ENCODE results near the gene B3GALT4. TPM values are rescaled to one million over a fixed set of nuclear protein-coding genes. Genes with fewer than 3 reads are reported as not detected.

The B3GALT4 gene
- total and polyA plus RNA-seq, 2 of the 13 experiments (the other 11 are each of a cell fraction or from before 2014, with no cell fraction given): 0.04 to 0.27 TPM

GRCh38 chr6:33248932-33249731 is 27.8 kb upstream of the B3GALT4 start (continued):
- TF ChIP-seq ZNF878 (CRISPR knock-in tag; IDR thresholded peaks at IDR 0.05) (no peak), SMARCE1 (IDR thresholded peaks at IDR 0.05; ENCODE audit: borderline replicate concordance) (no peak), KDM5B (CRISPR knock-in tag; IDR thresholded peaks at IDR 0.05; ENCODE audit: borderline replicate concordance) (no peak; the same call in 1 of the 2 replicates), SIX1 (CRISPR knock-in tag; IDR thresholded peaks at IDR 0.05; ENCODE audit: borderline replicate concordance) (peak; percentile 58; the same call in 1 of the 2 replicates), KAT8 (CRISPR knock-in tag; IDR thresholded peaks at IDR 0.05) (peak; percentile 80), ZNF710 (CRISPR knock-in tag; IDR thresholded peaks at IDR 0.05; ENCODE audit: borderline replicate concordance) (peak; percentile 80; the same call in 1 of the 2 replicates), ZNF616 (CRISPR knock-in tag; IDR thresholded peaks at IDR 0.05; ENCODE audit: low read depth) (peak; percentile 31; the same call in 1 of the 2 replicates), ZBTB49 (CRISPR knock-in tag; IDR thresholded peaks at IDR 0.05; ENCODE audit: borderline replicate concordance) (0 out of 2 replicates have a peak, but pooled peaks have one; percentile 37), ETS1 (CRISPR knock-in tag; IDR thresholded peaks at IDR 0.05) (no peak; the same call in 1 of the 2 replicates), BATF2 (CRISPR knock-in tag; IDR thresholded peaks at IDR 0.05) (no peak), ZNF672 (CRISPR knock-in tag; IDR thresholded peaks at IDR 0.05) (no peak), HIVEP1 (CRISPR knock-in tag; IDR thresholded peaks at IDR 0.05) (no peak; the same call in 1 of the 2 replicates), ZFP37 (CRISPR knock-in tag; IDR thresholded peaks at IDR 0.05; ENCODE audit: borderline replicate concordance) (no peak), SIN3B (IDR thresholded peaks at IDR 0.05; ENCODE audit: low read length) (no peak), CSRNP2 (CRISPR knock-in tag; conservative IDR thresholded peaks at IDR 0.05; ENCODE audit: low read depth) (no peak), ZNF138 (CRISPR knock-in tag; IDR thresholded peaks at IDR 0.05; ENCODE audit: low read depth) (0 out of 2 replicates have a peak, but pooled peaks have one; percentile 56), UBTF (CRISPR knock-in tag; IDR thresholded peaks at IDR 0.05) (peak; percentile 67), CHD2 (IDR thresholded peaks at IDR 0.05; ENCODE audit: low read depth, low read length) (no peak)
